GM12878 (cell line): Measurements from ENCODE around the gene PFKP. TPM values are rescaled to one million over a fixed set of nuclear protein-coding genes. Genes with fewer than 3 reads are reported as not detected.

Source experiments
- ATAC-seq: fragments of 200-7000 bp; cut with Tn5 transposase; 3 replicates; pipeline ENCODE4 v1.9.1; 2020; ENCODE audit warnings: mild to moderate bottlenecking, moderate library complexity
- BruUV-seq: library from RNA; stranded (reverse); fragments of 400-500 nt; replicated peaks from 2 replicates; lab custom pipeline; 2021; lab: Mats Ljungman, UMichigan
- CTCF ChIA-PET: fragments of 300-600 bp; sonication (Branson Sonifier 250); formaldehyde crosslinking; extraction: SDS; loops from one replicate; lab custom pipeline; 2021; ENCODE audit warnings: inconsistent platforms; lab: Yijun Ruan, JAX
- POLR2A ChIA-PET: fragments of 350-600 bp; formaldehyde crosslinking; extraction: SDS; loops from one replicate; lab custom pipeline; 2021; ENCODE audit warnings: inconsistent platforms; lab: Charles Lee
- RAD21 ChIA-PET: fragments of 300-600 bp; sonication (Branson Sonifier 250); formaldehyde crosslinking; loops from one replicate; lab custom pipeline; 2023; ENCODE audit warnings: antibody characterized with exemption; ENCODE audit not compliant: unreplicated experiment; lab: Charles Lee
- SMC1A ChIA-PET: fragments of 300-600 bp; sonication (Branson Sonifier 250); formaldehyde crosslinking; loops from one replicate; lab custom pipeline; 2023; ENCODE audit not compliant: unreplicated experiment, uncharacterized antibody; lab: Charles Lee
- DNase-seq: peaks from one replicate; pipeline ENCODE4 v3.0.0-alpha.2; 2011; ENCODE audit warnings: low read depth, low spot score
- FAIRE-seq: peaks from 3 replicates; lab custom pipeline; 2011; peaks lifted over from hg19 to GRCh38; lab: Jason Lieb, UNC
- H2AFZ ChIP-seq: 2 replicates; pipeline ENCODE4 v1.6.0; 2011; ENCODE audit warnings: low read depth, low read length, control low read depth; ENCODE audit not compliant: control insufficient read depth
- H3K27ac ChIP-seq: 2 replicates; pipeline ENCODE4 v1.5.1; 2011; ENCODE audit warnings: control low read depth; ENCODE audit not compliant: control insufficient read depth, insufficient read depth
- H3K27me3 ChIP-seq, 2 experiments: replicated peaks in 1 of 2; 2 replicates each; pipeline versions ENCODE4 v1.6.0 to v1.6.1; 2011; ENCODE audit warnings: low read length in 1 of 2; ENCODE audit not compliant: control insufficient read depth in 2 of 2, insufficient read depth in 2 of 2
- H3K36me3 ChIP-seq, 2 experiments: 2 replicates each; pipeline ENCODE4 v1.5.1; 2011; ENCODE audit warnings: low read length in 1 of 2; ENCODE audit not compliant: control insufficient read depth in 2 of 2, insufficient read depth in 2 of 2
- H3K4me1 ChIP-seq: 2 replicates; pipeline ENCODE4 v1.6.1; 2011; ENCODE audit warnings: mild to moderate bottlenecking, low read length, moderate library complexity, mixed read lengths; ENCODE audit not compliant: control insufficient read depth, insufficient read depth
- H3K4me2 ChIP-seq: 2 replicates; pipeline ENCODE4 v1.6.0; 2011; ENCODE audit warnings: control low read depth; ENCODE audit not compliant: control insufficient read depth, insufficient read depth
- H3K4me3 ChIP-seq: fragments of 200-600 bp; sonication (generic); 2 replicates; pipeline ENCODE4 v1.5.1; 2016
- H3K79me2 ChIP-seq: 2 replicates; pipeline ENCODE4 v1.6.0; 2011; ENCODE audit warnings: low read length; ENCODE audit not compliant: control insufficient read depth, insufficient read depth
- H3K9ac ChIP-seq: 2 replicates; pipeline ENCODE4 v1.8.0; 2011; ENCODE audit warnings: low read length, control low read depth, mixed read lengths; ENCODE audit not compliant: control insufficient read depth, insufficient read depth
- H3K9me3 ChIP-seq: replicated peaks from 3 replicates; pipeline ENCODE4 v1.5.1; 2011; ENCODE audit warnings: mild to moderate bottlenecking, low read length; ENCODE audit not compliant: control insufficient read depth, insufficient read depth
- H4K20me1 ChIP-seq: 2 replicates; pipeline ENCODE4 v1.6.0; 2011; ENCODE audit not compliant: control insufficient read depth, insufficient read depth
- BCL3 ChIP-seq: IDR thresholded peaks from 2 replicates; pipeline ENCODE4 v1.6.1; 2011; ENCODE audit warnings: borderline replicate concordance, low read depth, mild to moderate bottlenecking, moderate library complexity, low read length; ENCODE audit not compliant: insufficient read depth, poor library complexity, severe bottlenecking
- E2F4 ChIP-seq: IDR thresholded peaks from 2 replicates; pipeline ENCODE4 v1.6.1; 2012; ENCODE audit warnings: low read depth, low read length, improper control_type of control experiment
- E2F8 ChIP-seq: fragments of 450-650 bp; IDR thresholded peaks from 2 replicates; pipeline ENCODE4 v1.6.1; 2018; ENCODE audit warnings: mild to moderate bottlenecking, low read depth, moderate library complexity; ENCODE audit not compliant: partially characterized antibody
- EGR1 ChIP-seq, 2 experiments: IDR thresholded peaks; 1 replicate in 1 of 2; 2 replicates in 1 of 2; pipeline ENCODE4 v1.6.1; 2011 to 2012; ENCODE audit warnings: low read depth in 2 of 2, low read length in 2 of 2, borderline replicate concordance in 1 of 2, mild to moderate bottlenecking in 1 of 2, moderate library complexity in 1 of 2
- KDM1A ChIP-seq: fragments of 200-600 bp; sonication (generic); IDR thresholded peaks from 2 replicates; pipeline ENCODE4 v1.6.1; 2016; ENCODE audit warnings: borderline replicate concordance
- SKIL ChIP-seq: fragments of 450-650 bp; IDR thresholded peaks from 2 replicates; pipeline ENCODE4 v1.6.1; 2017; ENCODE audit warnings: mild to moderate bottlenecking, low read depth, inconsistent platforms; ENCODE audit not compliant: poor library complexity, severe bottlenecking
- YY1 ChIP-seq: IDR thresholded peaks from 2 replicates; pipeline ENCODE4 v1.6.1; 2011; ENCODE audit warnings: low read depth, mild to moderate bottlenecking, low read length
- ZBED1 ChIP-seq: IDR thresholded peaks from 2 replicates; pipeline ENCODE4 v1.6.1; 2016; ENCODE audit warnings: borderline replicate concordance
- WGBS: methylation state at CpG from one replicate; pipeline ENCODE4 v1.1.6; 2016; ENCODE audit warnings: low lambda C conversion rate; ENCODE audit not compliant: insufficient replicate concordance, insufficient coverage; ENCODE audit errors: missing lambda C conversion rate; 5-methylcytosine and 5-hydroxymethylcytosine counted together
- in situ Hi-C: fragments of 300-500 bp; cut with MboI; formaldehyde crosslinking; loops from 9 replicates; pipeline ENCODE4 v1.14.3; 2018; ENCODE audit warnings: mixed read lengths
- intact Hi-C: fragments of 100-400 bp; cut with micrococcal nuclease; formaldehyde crosslinking; loops from one replicate; pipeline ENCODE4 v1.14.2; 2022; ENCODE audit not compliant: unreplicated experiment
- polyA plus RNA-seq, 11 experiments: library from polyadenylated mRNA; depleted of rRNA in 4 of 11; unstranded in 6 of 11; stranded (reverse) in 5 of 11; fragments of >200 nt; fragmentation: Nextera tagmentation in 4 of 11; fragmentation: Illumina TruSeq in 1 of 11; extraction: Ambion mirVana in 4 of 11; extraction: Trizol in 1 of 11; gene quantifications; 1 replicate in 1 of 11; 2 replicates in 10 of 11; pipeline versions ENCODE4 v1.2.1 to v1.2.3, GENCODE V29; 2011 to 2016; ENCODE audit warnings: inconsistent platforms in 2 of 11, missing spikeins in 2 of 11, low read depth in 1 of 11
- total RNA-seq, 4 experiments: library from RNA; depleted of rRNA in 3 of 4; stranded (reverse); fragments of >200 nt in 3 of 4; fragmentation: Illumina TruSeq in 1 of 4; extraction: Trizol in 1 of 4; gene quantifications; 2 replicates each; pipeline versions ENCODE4 v1.2.1 to v1.2.3, GENCODE V29; 2013 to 2021
- TF ChIP-seq, protein P1 (sequence below): IDR thresholded peaks from 2 replicates; pipeline ENCODE4 v1.6.1; 2012; ENCODE audit warnings: low read depth, low read length, improper control_type of control experiment

PFKP gene
- total and polyA plus RNA-seq, 10 of the 15 experiments (the other 5 are each of a cell fraction or from before 2014, with no cell fraction given) = 27.0 to 145 (median 95.7) TPM

- TF ChIP-seq BCL3 (no peak), ZBED1 (no peak), E2F8 (no peak)
These were observed 62.4 kb downstream of the PFKP start (continued) for GRCh38 chr10:3129581-3130340.

DNA sequence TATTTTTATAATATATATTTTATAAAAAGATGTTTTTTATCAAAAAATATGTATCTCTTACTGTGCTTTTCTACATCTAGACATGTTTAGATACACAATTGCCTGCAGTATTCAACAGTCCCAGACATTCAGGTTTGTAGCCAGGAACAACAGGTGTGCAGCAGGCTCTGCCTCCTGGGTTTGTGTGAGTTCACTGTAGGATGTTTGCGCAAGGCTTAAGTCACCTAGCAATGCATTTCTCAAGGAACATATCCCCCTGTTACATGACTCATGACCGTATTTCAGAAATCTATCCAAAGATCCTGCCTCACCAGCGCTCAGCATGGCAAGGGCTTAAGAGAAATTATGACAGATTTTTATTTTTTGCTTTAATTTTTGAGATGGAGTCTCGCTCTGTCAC is 63.8 kb downstream of the PFKP start:
- in situ Hi-C loops = no loop called here
- no peak overlapping the region for H3K27ac ChIP-seq
- TF ChIP-seq KDM1A (no peak), SKIL (no peak), E2F4 (no peak), YY1 (no peak), EGR1 (IDR thresholded peaks at IDR 0.05; ENCODE audit: borderline replicate concordance in 1 of 2, low read depth in 2 of 2, low read length in 2 of 2) (no peak)
- TF ChIP-seq, protein P1, sequence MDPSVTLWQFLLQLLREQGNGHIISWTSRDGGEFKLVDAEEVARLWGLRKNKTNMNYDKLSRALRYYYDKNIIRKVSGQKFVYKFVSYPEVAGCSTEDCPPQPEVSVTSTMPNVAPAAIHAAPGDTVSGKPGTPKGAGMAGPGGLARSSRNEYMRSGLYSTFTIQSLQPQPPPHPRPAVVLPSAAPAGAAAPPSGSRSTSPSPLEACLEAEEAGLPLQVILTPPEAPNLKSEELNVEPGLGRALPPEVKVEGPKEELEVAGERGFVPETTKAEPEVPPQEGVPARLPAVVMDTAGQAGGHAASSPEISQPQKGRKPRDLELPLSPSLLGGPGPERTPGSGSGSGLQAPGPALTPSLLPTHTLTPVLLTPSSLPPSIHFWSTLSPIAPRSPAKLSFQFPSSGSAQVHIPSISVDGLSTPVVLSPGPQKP = no peak
- TF ChIP-seq, all 136 proteins: peak for 0
- FAIRE-seq = no peak
- H3K9ac ChIP-seq = no peak overlapping the region
- intact Hi-C loops = no loop called here
- SMC1A ChIA-PET = no interaction called here
- no peak overlapping the region for H2AFZ ChIP-seq
- POLR2A ChIA-PET = no interaction called here
- RAD21 ChIA-PET = no interaction called here
- no peaks in the 10 kb centered on the region for H3K4me1 ChIP-seq
- no peaks in the 10 kb centered on the region for H4K20me1 ChIP-seq
- no peaks in the 10 kb centered on the region for H3K79me2 ChIP-seq
- BruUV-seq = no TSS peak
- H3K9me3 ChIP-seq = no peaks in the 10 kb centered on the region
- peaks cover 19 to 59% of the 10 kb centered on the region in 2 experiments for H3K36me3 ChIP-seq
- no peaks in the 10 kb centered on the region for H3K27me3 ChIP-seq
- no peak overlapping the region for H3K4me3 ChIP-seq
- no peak overlapping the region for H3K4me2 ChIP-seq
- 99% methylated on average over 4 of the region's 4 CpGs for WGBS
- CTCF ChIA-PET = no interaction called here
- no peak for DNase-seq
- no peak for ATAC-seq
